K562 (cell line): ENCODE measurements around the gene VTCN1. TPM values are rescaled to one million over a fixed set of nuclear protein-coding genes. Genes with fewer than 3 reads are reported as not detected.

Experiments
- CREB3L1 ChIP-seq: fragments of 450-650 bp; IDR thresholded peaks from 2 replicates; pipeline ENCODE4 v1.6.1; 2014; ENCODE audit warnings: low read depth, mild to moderate bottlenecking, moderate library complexity, borderline replicate concordance
- DMBX1 ChIP-seq: fragments of 250-450 bp; sonication (Bioruptor Pico); IDR thresholded peaks from 2 replicates; pipeline ENCODE4 v1.8.0; 2022; ENCODE audit warnings: inconsistent platforms, mild to moderate bottlenecking, moderate library complexity, borderline replicate concordance
- E2F8 ChIP-seq: fragments of 450-650 bp; IDR thresholded peaks from 2 replicates; pipeline ENCODE4 v1.7.1; 2018; ENCODE audit warnings: mild to moderate bottlenecking, low read depth; ENCODE audit not compliant: partially characterized antibody
- ETS2 ChIP-seq: IDR thresholded peaks from 2 replicates; pipeline ENCODE4 v1.6.1; 2016; ENCODE audit warnings: borderline replicate concordance, missing genetic modification characterization, mild to moderate bottlenecking, moderate library complexity, missing compliant biosample characterization; ENCODE audit not compliant: poor library complexity, severe bottlenecking
- IRF9 ChIP-seq: fragments of 450-650 bp; IDR thresholded peaks from 2 replicates; pipeline ENCODE4 v1.6.1; 2016; ENCODE audit warnings: missing biosample characterization, missing genetic modification characterization
- MAFK ChIP-seq: IDR thresholded peaks from 2 replicates; pipeline ENCODE4 v1.6.1; 2011; ENCODE audit warnings: low read length, improper control_type of control experiment
- SMARCA4 ChIP-seq: fragments of 450-650 bp; IDR thresholded peaks from 2 replicates; pipeline ENCODE4 v1.6.1; 2016
- polyA plus RNA-seq, 8 experiments: library from polyadenylated mRNA; depleted of rRNA in 4 of 8; stranded (reverse) in 5 of 8; unstranded in 3 of 8; fragments of >200 nt; fragmentation: Nextera tagmentation in 2 of 8; fragmentation: Illumina TruSeq in 1 of 8; extraction: Ambion mirVana in 2 of 8; extraction: Trizol in 1 of 8; gene quantifications; 2 replicates each; pipeline versions ENCODE4 v1.2.1 to v1.2.3, GENCODE V29; 2011 to 2014; ENCODE audit warnings: inconsistent platforms in 1 of 8, missing spikeins in 1 of 8
- total RNA-seq, 7 experiments: library from RNA; depleted of rRNA in 6 of 7; stranded (reverse); fragments of >200 nt in 6 of 7; fragmentation: Illumina TruSeq in 2 of 7; extraction: Trizol in 2 of 7; gene quantifications; 2 replicates each; pipeline versions ENCODE4 v1.2.1 to v1.2.3, GENCODE V29; 2011 to 2021; ENCODE audit warnings: low replicate concordance in 1 of 7

VTCN1 gene
- total and polyA plus RNA-seq, 9 of the 15 experiments (the other 6 are each of a cell fraction or from before 2014, with no cell fraction given), result not detected

- TF ChIP-seq CREB3L1 (no peak), DMBX1 (CRISPR knock-in tag) (no peak), E2F8 (no peak), ETS2 (no peak), SMARCA4 (no peak), IRF9 (tag) (no peak), MAFK (no peak)
Observed at GRCh38 chr1:117205368-117205767, 5.4 kb downstream of the VTCN1 start (continued).
